SHP77 treated with DMSO at 0.1 percent for 48 hours (cell line): ENCODE data around the gene PISD.

ENCODE experiments used
- DNase-seq: peaks from one replicate; lab custom pipeline; 2025; lab: John Stamatoyannopoulos, UW

The PISD gene

DNA sequence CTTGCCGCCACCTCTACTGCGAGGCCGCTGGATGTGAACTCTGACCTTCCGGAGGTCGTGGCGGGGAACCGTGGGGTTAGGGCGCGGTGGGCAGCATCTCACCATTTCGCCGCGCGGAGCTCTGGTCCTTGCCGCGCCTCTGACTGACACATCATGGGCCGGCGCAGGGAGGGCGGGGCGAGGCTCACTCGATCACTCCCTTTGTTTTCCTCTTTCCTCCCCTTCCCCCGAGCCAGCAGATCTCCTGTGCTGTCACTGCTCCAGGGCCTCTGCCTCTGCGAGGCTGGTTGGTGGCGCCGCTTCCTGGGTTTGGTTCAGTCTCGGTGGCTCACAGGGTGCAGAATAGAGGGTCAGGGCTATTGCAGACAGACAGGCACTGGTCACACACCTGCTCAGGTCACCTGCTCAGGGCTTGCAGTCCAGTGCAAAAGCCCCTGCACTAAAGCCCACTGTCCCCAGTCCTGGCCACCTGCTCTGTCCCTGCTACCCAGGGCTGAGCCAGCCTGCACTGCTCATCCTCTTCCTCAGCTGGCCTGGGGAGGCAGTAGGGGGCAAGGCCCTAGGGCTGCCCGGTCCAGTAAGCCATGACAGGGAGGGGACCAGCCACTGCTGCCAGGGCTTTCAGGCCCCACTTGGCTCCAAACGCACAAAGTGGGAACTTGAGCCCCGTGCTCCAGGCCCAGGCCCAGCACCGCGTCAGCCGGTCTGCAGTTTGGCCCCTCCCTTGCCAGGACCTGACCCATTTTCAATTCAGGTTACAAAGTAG is 36.2 kb downstream of the PISD start:
- no peak for DNase-seq

DNA sequence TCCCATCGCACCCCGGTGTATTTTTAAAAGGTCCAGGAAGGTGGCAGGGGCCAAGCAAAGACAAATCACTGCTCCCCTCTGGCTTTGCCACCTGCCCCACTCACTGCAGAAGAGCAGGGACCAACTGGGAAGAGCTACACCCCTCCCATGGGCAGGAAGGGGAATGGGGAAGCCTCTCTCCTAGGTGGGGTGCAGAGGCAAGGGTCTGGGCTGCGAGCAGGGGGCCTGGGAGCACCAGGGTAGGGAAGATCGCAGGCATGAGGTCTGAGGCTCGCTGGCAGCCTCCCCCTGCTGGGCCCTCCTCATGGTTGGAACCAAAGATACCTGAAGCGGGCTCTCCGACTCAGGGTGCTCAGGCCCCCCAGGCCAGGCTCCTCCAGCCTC is 36.8 kb downstream of the PISD start:
- no peak for DNase-seq

DNA sequence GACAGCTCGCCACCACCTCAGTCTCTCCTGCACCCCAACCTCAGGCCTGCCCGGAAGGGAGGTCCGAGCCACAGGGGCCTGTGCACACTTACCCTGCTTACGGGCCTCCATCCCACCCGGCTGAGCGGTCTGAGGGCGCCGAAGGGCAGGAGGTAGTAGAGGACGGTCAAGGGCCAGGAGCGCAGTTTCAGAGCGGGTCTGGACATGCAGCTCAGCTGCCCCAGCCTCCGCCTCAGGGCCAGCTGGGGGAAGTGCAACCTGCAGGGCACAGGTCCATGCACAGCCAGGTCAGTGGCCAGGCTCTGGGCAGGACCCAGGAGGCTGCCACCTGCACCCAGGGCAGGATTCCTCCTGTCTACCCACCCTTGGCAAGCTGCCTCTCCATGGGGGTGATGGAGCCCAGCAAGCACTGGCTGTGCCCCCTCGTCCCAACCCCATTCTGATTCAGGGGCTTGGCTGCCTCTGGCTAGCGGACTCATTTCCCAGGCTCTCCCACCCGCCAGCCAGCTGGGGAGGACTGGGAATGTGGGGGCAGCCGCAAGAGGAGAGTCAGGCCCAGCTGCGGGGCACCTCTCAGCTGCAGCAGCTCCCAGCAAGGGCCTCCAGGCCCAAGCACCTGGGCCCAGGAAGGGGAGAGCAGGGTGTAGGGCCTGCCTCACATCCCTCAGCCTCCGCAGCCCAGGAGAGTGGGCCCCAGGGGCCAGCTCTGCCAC is 38.3 kb downstream of the PISD start:
- no peak for DNase-seq

DNA sequence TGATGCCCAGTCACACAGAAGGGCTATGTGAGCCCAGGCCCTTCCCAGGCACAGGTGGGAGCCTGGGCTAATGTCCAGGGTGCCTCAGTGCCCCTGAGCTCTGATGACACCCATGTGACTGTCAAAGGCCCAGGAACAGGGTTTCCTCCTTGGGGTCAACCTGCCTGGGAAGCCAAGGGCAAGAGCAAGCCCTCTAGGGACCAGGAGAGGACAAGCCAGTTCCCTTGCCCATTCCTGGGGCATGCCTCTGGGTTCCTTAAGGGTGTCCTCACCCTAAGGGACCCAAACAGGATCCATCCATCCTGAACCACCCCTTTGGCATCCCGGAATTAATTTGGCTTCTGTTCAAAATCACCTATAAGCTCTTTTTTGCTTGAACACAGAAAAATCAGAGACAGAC is 39.0 kb downstream of the PISD start:
- DNase-seq, result no peak

DNA sequence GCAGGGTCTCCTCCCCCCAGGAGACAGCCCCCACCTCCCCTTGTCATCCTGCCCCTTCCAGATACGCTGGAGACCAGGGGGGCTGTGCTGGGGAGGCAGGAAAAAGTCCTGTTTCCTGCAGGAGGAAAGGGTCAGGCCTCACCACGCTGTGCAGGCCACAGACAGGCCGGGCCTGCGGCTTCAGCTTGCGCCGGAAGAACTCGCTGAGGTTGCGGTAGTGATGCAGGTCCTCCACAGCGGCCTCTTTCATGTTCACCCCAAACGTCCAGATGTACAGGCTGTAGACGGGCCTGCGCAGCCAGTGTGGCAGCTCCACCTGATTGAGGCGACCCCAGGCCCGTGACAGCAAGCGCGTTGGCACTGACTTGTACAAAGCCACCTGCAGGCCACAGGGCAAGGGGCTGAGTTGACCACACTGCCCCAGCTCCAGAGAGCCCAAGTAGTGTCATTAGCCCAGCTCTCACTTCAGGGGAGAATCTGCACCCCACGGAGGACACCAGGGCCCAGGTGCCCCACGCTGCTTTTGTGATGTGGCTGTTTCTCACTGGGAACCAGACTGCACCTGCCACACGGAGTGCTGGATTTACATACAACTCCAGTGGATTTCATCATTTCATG is 40.4 kb downstream of the PISD start:
- DNase-seq, result no peak

DNA sequence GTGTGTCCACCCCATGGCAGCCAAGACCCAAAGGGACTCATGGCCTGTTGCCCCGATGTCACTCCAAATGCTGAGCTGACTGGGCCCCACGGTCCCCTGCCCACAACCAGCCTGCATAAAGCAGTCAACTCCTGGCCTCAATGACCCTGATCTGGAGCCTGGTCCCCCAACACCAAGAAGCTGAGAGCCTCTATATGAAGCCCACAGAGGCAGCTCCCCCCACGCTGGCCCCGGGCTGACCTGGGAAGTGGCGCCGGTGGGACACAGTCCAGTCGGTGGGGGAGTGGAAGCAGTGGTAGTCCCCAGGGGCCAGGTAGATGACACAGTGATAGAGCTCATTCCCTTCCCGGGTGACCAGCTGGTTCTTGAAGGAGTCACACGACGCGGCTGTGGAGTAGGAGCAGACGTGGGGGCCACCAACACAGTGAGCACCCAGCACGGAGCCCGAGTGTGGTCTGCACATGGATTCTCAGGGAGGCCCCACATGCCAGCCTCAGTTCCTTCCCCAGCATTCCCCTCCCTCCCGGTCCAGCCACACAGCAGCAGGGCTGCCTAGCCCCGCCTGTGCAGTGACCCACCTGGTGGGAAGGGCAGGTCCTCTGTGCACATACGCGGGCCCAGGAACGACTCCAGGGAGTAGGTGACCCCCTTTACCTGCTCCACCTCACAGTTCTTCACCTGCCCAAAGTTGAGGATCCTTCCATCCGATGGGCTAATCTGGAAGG is 41.1 kb downstream of the PISD start:
- no peak for DNase-seq

DNA sequence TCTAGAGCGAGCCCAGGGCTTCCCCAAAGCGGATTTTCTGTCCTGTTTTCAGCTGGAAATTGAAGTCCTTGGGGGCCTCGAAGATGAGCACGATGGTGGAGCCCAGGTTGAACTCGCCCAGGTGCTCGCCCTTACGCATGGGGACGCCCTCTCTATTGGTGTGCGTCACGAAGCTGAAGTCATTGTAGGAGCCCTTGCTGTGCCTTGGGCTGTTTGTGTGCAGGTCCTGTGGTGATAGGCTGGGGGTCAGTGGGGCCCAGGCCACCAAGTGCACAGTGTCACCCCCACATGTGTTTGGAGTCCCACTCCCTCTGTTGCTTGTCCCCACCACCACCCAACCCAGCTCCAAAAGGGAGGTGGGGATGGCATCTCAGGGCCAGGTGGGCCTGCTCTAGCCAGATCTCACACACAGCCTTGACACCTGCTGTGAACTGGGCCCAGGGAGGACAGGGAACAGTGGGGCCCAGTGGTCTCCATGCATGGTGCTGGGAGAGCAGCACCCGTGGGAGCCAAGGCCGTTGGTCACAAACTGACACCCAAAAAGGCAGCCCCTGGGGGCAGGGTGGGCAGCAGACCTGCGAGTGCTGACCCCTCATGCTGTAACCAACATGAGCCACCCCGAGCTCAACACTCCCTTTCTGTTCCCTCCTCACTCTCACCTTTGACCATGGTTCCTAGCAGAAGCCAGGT is 42.3 kb downstream of the PISD start:
- no peak for DNase-seq

DNA sequence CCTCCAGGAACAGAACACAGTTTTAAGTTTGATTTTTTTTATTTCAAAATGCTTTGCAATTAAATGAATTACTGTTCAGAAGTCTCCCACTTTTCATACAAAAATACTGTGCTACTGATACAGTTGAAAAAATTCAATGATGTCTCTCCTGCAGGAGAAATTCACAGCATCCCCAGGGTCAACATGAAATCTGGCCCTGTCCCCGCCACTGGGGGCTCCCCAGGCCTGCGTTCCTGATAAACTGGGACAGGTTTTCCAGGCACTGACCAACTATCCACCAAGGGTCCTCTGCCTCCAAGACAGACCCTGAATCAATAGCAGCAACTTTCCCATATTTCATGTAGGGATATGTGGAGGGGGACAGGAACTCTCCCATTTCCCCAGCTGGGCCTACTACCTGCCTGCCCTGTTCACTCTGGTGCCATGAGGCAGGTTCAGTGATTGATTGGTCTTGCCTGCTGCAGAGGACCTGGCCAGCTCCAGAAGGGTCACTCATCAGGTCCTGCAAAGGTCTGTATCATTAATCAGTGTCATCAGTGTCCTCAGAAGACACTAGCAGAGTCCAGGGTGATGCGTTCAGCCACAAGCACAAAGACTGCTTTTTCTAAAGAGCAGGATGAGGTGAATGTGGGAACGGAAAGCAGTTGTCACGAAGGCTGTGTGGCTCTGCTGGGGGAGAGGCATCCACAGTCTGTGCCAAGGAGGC is 43.4 kb downstream of the PISD start:
- DNase-seq, result no peak

DNA sequence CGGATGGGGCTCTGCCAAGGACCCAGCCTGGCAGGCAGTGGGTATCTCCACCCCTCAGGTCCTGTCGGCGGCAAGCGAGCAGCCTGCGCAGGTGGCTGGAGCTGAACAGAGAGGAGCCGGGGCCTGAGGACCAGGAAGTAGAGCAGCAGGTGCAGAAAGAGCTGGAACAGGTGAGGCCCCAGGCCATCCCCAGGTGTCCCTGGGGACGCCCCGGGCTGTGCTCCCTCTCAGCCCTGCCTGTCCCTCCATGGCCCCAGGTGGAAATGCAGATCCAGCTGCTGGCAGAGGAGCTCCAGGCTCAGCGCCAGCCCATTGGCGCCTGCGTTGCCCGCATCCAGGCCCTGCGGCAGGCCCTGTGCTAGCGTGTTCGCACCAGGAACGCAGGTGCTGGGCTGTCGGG is 44.0 kb downstream of the PISD start:
- DNase-seq, result peak; percentile 32

DNA sequence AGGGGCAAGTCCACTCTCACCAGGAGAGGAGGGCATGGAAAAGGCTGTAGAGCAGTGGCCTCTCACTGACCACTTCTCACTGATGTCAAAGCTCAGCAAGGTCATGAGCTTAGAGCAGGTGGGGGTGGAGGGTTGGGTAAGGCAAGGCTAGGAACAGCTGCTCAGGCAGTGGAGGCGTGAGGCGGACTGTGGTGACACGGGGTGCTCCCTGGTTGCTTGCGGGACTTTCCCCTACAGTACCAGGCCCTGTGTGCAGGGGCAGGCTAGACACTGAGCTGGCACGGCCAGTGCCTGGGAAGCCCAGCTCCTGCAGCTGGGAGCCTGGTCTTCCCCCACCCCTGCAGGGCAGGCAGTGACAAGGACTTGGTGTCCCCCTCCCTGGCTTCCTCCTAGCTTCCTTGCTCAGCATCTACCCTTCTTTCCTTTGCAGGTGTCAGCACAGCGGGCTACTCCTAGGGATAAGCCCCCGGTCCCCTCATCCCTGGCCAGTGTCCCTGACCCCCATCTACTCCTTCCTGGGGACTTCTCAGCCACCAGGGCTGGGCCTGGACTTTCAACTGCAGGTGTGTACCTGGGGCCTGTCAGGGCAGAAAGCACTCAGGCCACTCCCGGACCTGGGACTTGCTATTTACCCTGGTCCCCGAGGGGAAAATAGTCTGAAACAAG is 45.6 kb downstream of the PISD start:
- DNase-seq, result no peak

DNA sequence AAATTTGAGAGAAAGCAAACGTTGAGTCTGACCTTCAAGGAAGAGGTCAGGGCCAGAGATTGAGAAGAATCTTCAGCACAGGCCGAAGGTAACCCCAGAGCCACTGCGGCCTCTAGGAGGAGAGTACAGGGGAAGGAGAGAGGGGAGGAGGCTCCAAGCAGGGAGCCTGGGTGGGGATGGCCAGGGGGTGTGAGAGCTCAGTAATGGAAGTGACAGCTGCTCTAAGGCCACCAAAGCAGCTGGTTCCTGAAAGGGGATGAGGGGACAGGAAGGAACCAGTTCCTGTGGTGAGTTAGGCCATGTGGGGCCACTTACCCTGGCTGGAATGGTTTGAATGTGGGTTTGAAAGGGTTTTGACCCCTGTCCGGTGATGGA is 46.1 kb downstream of the PISD start:
- DNase-seq, result no peak

DNA sequence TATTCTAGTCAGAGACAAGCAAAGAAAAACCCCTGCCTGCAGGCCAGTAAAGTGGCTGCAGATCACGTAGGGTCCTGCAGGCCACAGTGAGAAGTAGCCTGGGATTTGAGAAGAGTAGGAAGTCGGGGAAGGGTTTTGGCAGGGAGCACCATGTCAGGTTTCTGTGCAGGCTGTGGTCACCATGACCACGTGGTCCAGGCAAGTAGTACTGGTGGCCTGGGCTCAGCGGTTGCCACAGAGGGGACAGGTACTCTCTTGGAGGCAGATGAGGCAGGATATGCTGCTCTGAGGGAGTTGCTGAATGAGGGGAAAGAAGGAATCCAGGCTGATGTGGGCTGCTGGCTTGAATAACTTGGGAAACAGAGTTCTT is 46.5 kb downstream of the PISD start:
- no peak for DNase-seq

DNA sequence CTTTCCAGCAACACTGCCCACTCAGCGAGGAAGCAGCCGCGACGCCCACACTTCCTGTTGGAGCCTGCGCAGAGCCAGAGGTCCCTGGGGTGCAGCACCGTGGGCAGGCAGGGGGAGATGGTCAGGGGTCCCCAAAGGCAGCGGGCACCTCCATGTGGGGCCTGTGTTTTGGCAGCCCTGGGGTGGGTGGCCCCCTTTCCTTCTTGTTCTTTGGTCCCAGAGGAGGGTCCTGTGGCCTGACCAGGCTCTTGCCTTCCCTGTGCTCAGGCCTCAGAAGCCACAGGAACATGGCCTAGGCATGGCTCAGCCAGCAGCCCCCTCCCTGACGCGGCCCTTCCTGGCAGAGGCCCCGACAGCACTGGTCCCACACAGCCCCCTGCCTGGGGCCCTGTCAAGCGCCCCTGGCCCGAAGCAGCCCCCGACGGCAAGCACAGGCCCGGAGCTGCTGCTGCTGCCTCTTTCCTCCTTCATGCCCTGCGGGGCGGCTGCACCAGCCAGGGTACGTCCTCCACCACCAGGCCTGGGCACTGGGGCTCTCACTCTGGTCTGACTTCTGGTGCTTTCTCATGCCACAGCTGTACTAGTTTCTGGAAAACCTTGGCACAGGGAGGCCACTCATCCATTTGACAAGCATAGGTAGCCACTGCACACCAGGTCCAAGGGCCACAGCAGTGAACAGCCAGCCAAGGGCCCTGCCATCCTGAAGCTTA is 47.1 kb downstream of the PISD start:
- no peak for DNase-seq

DNA sequence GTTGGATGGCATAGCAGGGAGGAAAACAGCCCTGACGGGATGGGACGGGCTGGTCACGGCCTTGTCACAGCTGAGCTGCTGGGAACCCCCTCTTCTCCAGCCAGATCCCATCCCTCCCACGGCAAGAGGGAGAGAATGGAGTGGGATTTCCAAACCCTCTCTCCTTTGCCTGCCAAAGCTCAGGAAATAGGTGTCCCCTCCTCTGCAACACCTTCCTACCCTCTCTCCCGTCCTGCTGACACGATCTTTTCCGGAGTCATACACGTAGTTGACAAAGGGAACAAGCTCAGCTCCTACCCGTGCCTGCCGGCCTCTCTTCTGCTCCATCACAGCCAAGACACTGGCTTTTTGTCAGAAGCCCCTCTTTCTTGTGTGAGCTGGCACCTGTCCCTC is 48.1 kb downstream of the PISD start:
- no peak for DNase-seq

DNA sequence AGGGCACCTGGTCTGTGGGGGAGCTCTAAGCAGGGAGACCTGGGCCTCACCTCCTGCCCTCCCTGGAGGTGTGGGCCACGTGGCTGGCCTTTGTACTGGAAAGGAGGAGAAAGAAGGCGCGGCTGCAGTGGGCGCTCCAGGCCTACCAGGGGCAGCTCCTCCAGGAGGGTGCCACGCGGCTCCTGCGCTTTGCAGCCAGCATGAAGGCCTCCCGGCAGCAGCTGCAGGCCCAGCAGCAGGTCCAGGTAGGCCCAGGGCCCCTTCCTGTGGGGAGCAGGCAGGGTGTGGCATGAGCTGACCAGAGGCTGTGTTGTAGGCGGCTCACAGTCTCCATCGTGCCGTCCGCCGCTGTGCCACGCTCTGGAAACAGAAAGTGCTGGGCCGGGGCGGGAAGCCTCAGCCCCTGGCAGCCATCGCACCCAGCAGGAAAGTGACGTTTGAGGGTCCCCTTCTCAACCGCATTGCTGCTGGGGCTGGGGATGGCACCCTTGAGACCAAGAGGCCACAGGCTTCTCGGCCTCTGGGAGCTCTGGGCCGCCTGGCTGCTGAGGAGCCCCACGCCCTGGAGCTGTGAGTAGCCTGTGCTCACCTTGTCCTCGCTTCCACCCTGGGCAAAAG is 48.6 kb downstream of the PISD start:
- no peak for DNase-seq

DNA sequence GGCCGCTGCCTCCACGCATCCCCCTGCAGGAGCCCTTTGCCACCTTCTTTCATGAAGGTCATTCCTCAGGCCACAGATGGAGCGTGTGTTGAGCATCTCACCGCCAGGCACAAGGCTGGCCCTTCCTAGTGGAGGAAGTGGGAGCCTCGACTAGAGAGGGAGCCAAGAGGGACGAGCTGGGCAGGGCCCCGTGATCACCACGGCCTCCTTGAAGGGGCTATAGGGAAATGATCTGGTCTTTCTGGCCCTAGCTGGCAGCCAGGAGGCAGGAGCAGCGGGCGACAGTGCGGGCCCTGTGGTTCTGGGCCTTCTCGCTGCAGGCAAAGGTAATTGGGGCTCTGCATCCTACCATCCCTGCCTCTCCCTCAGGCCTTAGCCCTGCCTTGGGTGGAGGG is 49.1 kb downstream of the PISD start:
- no peak for DNase-seq

DNA sequence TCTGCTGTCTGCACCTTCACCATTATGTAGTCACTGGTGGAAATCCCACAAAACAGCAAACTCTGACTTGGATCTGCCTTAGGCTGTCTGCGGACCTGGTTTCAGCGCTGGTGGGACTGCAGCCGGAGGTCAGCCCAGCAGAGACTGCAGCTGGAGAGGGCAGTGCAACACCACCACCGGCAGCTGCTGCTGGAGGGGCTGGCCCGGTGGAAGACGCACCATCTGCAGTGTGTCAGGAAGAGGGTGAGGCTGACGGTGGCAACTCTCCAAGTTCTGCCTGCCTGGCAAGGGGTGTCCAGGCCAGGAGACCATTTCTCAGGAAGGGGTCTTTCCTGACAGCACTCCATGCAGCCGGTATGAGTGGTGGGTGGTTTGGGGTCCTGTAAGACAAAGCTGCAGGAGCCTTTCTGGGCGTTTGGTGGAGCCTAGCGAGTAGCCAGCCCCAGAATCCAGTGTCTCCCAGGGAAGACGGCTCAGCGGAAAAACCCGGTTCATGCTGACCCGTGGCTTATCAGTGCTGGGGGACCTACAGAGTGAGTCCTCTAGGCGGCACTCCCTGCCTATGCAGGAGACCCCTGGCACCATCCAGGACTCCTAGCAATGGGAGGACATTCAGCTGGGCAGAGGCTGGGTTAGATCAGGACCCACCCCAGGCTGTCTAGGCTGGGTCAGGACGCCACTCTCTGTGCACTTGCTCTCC is 50.8 kb downstream of the PISD start:
- no peak for DNase-seq

DNA sequence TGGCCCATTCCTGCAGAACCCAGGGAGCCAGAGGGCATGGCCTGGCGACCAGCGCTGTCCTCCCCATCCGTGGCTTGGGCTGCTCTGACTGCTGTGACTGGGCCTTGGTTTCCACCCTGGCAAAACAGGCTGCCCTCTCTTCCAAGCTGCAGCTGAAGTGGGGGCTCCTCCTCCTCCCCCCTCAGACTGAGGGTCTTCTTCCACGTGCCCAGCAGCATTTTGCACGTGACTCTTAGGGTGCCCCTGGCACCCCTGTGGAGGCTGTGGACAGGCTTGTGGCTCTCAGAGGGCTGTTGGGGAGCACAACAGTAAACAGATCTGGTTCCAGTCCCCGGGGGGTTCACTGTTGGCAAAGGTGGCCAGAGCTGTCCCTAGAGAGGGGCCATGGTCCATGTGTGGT is 51.4 kb downstream of the PISD start:
- no peak for DNase-seq

DNA sequence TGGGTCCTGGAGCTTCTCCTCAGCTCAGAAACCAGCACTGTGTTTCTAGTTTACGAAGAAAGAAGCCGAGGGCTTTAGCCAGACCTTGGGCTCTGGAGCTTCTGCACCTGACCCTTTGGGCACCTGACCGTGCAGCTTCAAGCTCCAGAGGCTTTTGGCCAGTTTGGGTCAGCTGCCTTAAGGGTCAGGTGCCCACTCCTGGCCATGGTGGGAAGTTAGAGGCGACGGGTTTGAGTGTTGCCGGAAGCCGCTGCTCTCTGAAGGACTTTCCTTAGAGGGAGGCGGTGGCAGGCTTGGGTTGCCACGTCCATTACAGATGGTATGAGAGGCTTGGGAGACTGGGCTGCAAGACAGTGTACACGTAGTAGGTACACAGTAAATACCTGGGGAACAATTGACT is 52.3 kb downstream of the PISD start:
- no peak for DNase-seq
